ENCODE data around the gene NDUFAF7. TPM values are rescaled to one million over a fixed set of nuclear protein-coding genes. Genes with fewer than 3 reads are reported as not detected.

The NDUFAF7 gene
- total RNA-seq, 2 donors from 2014 or later = 15.2 to 22.3 TPM

GRCh38 chr2:37297632-37298031 is 66.2 kb downstream of the NDUFAF7 start:
- no peaks in the 10 kb centered on the region for H3K36me3 ChIP-seq
- no peak overlapping the region for H3K4me3 ChIP-seq
- peaks cover 3 to 7% of the 10 kb centered on the region in 2 donors for H3K4me1 ChIP-seq (ENCODE audit: control insufficient read depth in 1 of 2, low read depth in 2 of 2)
- DNase-seq (ENCODE audit: low spot score) = no peak
- H3K27me3 ChIP-seq (replicated peaks; ENCODE audit: insufficient read depth) = no peaks in the 10 kb centered on the region
- no peaks in the 10 kb centered on the region for H3K9me3 ChIP-seq
- no peak for ATAC-seq (ENCODE audit: insufficient number of reproducible peaks, low FRiP score, low read depth)
- no peak for TF ChIP-seq CTCF (IDR thresholded peaks at IDR 0.05)
- no peak overlapping the region for H3K27ac ChIP-seq

Other genes starting within 250 kb of the NDUFAF7 start
- gene HEATR5B, start 147.3 kb upstream of the NDUFAF7 start, total RNA-seq = 10 to 100 TPM; 21.0 to 35.6 TPM
- gene GPATCH11, start 147.1 kb upstream of the NDUFAF7 start, total RNA-seq = 1 to 10 TPM; 5.6 to 9.0 TPM
- gene EIF2AK2, start 74.7 kb upstream of the NDUFAF7 start, total RNA-seq = 10 to 100 TPM; 37.4 to 39.0 TPM
- not detected for gene SULT6B1, start 43.0 kb upstream of the NDUFAF7 start, total RNA-seq
- 10 to 100 TPM; 13.7 to 25.5 TPM for gene CEBPZOS, start 35.2 kb upstream of the NDUFAF7 start, total RNA-seq
- gene CEBPZ, start 62 bp upstream of the NDUFAF7 start, total RNA-seq = 10 to 100 TPM; 17.3 to 38.2 TPM
- 10 to 100 TPM; 46.8 to 78.4 TPM for gene PRKD3, start 93.2 kb downstream of the NDUFAF7 start, total RNA-seq
- 1 to 10 TPM; 5.0 to 6.8 TPM for gene QPCT, start 113.0 kb downstream of the NDUFAF7 start, total RNA-seq

Data from thoracic aorta (tissue), 2 donors.